Activated T-cell treated with anti-CD3 and anti-CD28 coated beads, Interleukin-2, amount 50 U/mL, for 48 hours (primary cell): Measurements from ENCODE around the gene FSTL1.

Source experiments
- DNase-seq, 2 experiments: peaks; one replicate each; pipeline ENCODE4 v3.0.0-alpha.2; 2020

Gene FSTL1

GRCh38 chr3:120462409-120462959 lies 11.7 kb upstream of the FSTL1 start:
- no peak for DNase-seq

GRCh38 chr3:120461416-120461815 lies 10.6 kb upstream of the FSTL1 start:
- no peak for DNase-seq

DNA sequence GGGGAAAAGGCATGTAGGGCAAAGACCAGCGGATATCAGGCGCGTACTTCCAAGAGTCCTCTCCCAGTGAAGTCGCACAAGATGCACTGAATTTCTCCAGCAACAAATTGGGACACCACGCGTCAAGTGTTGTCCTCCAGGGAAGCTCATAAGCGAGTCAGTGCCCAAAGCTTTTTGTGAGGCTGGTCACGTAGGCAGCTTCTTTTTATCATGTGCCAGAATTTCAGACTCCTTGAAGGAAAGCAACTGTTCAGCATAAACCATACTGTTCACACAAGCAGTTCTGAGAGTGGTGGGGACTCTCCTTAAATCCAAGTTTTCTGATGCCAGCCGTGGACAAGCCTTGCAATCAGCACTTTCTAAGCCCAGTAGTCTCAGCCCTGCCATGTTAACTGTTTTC lies 10.1 kb upstream of the FSTL1 start:
- DNase-seq = no peak

- no peak for DNase-seq
These were observed 9.5 kb upstream of the FSTL1 start for GRCh38 chr3:120460181-120460790.

- DNase-seq = no peak
These were observed 8.4 kb upstream of the FSTL1 start for GRCh38 chr3:120459196-120459595.

DNA sequence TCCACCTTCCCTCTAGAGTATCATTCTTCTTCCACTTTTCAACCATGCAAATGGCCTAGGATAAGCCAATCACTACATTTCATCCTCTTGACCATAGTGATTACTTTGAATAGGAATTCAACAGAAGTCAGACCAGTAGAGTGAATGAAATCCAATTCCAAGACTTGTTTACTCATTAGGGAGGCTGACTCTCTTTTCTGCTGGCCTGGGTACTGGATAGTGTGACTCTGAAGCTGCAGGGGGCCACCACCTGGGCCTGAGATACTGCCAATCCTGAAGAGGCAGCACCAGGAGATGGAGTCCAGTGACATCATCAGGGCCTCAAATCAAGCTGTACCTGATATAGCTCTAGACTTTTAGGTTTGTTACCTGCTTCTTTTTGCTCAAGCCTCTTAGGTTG lies 7.0 kb upstream of the FSTL1 start:
- no peak for DNase-seq

DNA sequence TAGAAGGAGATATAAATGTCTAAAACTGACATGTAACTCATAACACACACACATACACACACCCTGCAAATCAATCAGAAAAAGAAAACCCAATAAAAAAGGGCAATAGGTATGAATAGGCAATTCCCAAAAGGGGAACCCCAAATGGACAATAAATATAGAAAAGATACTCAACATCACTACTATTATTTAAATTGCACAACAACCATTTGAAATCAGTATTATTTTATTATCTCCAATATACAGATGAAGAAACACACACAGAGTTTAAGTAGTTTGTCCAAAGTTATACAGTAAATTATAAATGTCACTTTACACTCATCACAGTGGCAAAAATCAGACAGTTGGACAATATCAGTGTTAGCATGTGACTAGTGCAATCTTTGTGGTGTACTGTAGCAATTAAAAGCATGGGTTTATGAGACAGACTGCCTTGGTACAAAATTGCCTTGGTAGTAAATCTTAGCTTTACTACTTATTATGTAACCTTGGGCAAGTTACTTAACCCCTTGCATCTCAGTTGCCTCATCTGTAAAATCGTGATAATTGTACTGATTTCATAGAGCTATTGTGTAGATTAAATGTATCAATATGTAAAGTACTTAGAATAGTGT lies 3.4 kb upstream of the FSTL1 start:
- DNase-seq = no peak

DNA sequence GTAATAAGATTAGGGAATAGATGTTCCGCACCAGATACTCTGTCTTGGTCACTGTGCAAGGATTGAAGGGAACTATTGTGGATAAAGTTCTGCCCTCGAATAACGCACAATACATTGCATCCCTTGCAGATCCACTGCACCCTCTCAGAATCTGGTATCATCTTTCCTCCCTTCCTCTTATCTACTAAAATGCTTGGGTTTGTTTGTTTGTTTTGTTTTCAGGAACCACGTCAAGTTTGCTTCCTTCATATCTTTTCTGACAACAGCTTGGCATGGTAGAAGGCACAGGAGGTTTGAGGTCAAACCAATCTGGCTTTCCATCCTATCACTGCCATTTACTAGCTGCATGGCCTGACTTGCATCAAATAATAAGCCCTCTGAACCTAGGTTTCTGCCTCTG lies 2.0 kb upstream of the FSTL1 start:
- no peak for DNase-seq

- DNase-seq = no peak
These were observed 1.0 kb upstream of the FSTL1 start for GRCh38 chr3:120451806-120452205.

DNA sequence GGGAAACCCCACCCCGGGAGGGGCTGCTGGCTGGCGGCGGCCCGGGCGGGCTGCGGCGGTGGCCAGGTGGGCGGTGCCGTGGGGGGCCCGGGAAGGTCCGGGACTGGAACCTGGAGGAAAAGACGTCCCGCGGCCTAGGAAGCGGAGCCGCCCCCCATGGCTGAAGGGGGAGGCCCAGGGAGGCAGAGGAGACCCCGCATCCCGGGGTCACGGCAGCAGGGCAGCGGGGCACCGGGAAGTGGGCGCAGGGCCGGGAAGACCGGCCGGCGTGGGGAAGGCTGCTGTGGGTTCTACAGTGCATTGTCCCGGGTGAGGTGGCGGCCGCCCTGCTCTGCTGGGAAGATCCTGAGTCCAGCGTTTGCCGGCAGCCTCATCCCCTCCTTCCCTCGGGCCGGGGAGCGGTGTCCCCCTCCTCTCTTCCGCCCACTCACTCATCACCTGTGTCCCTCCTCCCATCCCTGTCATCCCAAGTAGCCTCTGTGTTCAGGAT lies 525 bp upstream of the FSTL1 start:
- no peak for DNase-seq

GRCh38 chr3:120449701-120450599 lies 842 bp downstream of the FSTL1 start:
- peak; percentile 30 to 33 for DNase-seq

- DNase-seq = no peak
These were observed 1.5 kb downstream of the FSTL1 start for GRCh38 chr3:120449251-120449650.

DNA sequence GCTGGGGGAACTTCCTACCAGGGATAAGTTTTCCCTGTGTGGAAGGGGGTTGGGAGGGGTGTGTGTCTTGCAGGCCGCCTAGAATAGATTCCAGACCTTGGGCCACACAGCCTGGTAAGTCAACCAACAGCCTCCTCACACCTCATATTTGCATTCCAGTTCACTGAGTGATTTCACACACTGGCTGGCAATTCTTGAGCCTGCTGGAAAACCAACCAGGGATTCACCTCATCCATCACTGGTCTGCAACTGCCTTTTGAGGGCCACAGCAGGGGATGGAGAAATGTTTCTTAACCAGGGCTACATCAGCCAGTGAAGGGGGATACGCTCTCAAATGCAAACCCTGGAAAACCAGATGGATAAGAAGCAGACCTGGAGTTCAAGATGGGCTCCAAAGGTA lies 2.0 kb downstream of the FSTL1 start:
- no peak for DNase-seq

GRCh38 chr3:120446891-120447668 lies 3.7 kb downstream of the FSTL1 start:
- DNase-seq = no peak

GRCh38 chr3:120445654-120446053 lies 5.1 kb downstream of the FSTL1 start:
- DNase-seq = no peak

DNA sequence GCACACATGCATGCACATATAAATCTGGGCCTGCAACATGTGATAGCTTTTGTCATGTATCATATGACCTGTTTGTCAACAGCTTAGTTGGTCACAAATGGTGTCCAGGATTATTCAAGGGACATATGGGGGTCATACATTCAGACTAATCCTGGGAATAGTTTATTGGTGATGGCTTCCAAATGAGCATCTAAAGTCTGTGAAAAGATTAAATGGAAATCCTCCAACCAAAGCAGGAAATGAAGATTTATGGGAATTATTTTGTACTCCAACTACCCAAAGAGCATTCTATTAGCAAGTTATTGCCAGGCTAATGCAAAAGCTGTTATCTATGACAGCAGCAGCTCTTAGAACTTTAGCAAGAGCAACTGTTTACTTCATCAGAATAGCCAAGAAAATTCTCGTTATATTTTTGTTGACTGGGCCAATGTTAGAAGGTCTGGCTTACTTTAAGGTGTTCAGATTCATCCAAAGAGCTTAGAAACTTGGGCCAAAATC lies 7.1 kb downstream of the FSTL1 start:
- DNase-seq = no peak

DNA sequence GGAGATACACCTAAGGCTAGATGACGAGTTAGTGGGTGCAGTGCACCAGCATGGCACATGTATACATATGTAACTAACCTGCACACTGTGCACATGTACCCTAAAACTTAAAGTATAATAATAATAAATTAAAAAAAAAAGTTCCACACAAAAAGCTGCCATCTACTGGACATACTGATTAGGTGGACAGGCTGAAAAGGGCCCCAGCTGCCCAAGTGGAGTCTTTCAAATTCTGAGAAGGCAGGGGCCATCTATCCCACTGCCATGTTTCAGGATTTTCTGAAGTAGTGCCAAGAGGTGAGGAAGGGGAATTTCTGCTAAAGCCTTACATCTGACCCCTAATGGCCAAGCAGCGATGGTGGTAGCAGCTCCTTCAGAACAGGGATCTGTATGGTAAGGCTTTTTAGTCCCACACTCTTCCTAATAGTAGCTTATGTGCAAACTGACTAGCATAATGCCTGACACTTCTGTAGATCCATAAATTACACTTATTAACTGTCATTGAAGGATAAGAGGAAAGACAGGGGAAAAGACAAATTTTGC lies 7.7 kb downstream of the FSTL1 start:
- no peak for DNase-seq

GRCh38 chr3:120441776-120442175 lies 9.0 kb downstream of the FSTL1 start:
- no peak for DNase-seq

DNA sequence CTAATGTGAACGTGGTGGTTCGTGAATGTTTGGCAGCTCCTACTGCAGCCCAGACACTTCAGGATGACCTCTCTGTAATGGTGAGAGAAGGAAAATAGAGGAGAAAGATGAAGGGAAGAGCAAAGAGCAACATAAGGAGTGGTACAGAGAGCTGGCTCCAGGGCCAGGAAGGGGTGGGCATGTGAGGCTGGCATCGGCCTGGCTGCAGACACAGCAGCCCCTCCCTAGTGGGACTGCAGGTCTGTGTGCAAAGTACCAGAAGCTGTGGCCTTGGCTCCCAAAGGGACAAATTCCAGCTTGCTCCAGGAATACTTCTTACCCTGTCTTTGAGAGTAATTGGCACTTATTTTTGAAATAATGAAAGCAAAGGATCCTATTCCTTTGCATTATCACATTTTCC lies 10.0 kb downstream of the FSTL1 start:
- DNase-seq = no peak

DNA sequence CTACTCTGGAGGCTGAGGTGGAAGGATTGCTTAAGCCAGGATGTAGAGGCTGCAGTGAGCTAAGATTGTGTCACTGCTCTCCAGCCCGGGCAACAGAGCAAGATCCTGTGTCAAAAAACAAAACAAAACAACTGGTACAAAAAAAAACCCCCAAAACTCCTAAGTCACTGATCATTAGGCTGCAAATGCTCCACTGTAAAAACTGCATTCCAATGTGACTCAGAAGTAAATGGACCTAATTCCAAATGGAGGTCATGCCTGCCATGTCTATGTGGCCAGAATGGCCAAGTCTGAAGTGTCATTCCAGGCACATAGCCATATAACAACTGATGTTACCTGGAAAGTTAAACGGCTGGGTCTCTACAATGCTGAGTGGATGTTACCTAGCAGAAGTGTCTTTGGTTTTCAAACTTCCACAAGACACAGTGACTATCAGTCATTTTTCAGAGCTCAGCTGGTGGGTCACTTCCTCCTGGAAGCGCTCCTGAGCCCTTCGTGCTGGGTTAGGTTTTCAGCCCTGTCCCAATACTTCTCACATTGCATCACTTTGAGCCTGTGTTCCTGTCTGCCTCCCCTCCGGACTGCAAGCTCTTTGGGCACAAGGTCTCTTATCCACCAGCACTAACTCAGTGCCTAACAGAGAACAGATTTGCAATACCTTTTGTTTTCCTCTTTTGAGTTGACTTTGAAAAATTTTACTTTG lies 10.6 kb downstream of the FSTL1 start:
- no peak for DNase-seq

DNA sequence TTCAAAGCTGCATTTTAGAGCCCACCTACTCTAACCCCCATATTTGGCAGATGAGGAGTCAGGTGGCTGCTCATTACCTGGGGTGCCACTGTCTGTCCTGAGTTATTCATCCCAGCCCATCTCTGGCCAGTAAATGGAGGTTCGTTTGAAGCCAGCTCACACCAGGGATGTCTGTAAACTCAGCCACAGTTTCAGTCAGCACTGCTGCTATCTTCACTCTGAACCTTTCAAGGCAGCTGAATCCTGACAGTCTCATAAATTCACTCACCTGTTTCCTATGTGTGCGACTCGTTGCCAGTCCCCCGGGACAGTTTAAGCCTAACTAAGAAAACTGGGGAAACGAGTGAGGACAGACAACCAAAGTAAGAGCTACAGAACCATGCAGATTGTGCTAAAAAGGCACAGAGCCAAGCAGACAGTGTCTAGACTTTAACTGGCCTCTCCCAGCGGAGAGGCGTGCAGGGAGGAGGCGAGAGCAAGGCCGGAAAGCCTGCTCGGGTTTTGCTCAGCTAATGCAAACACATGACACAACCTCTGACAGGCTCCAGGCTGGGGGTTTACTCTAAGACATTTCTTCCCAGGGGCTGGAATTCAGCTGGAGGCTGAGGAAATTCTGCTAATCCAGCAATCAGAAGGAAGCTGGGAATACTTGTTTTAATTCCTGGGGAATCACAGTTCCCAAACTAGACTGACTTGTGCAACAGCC lies 12.0 kb downstream of the FSTL1 start:
- DNase-seq = no peak
